ENCODE measurements around the gene SERINC5. TPM values are rescaled to one million over a fixed set of nuclear protein-coding genes. Genes with fewer than 3 reads are reported as not detected.

SERINC5 gene
- polyA plus RNA-seq = 2.2 and 5.1 TPM in 2 replicates

GRCh38 chr5:80255811-80256712 is at the start of gene SERINC5:
SERINC5 (minus strand) TSS chr5:80256048; CDS start chr5:80255922, 126 bp downstream.

Other genes starting within 250 kb of the SERINC5 start
- 5.2 and 6.5 TPM in 2 replicates for gene THBS4, start 220.7 kb downstream of the SERINC5 start, polyA plus RNA-seq
- not detected in 2 replicates for gene SPZ1, start 64.0 kb upstream of the SERINC5 start, polyA plus RNA-seq
- gene ZFYVE16, start 152.0 kb upstream of the SERINC5 start, polyA plus RNA-seq = 31.4 and 36.2 TPM in 2 replicates
- 1.7 and 3.2 TPM in 2 replicates for gene FAM151B, start 232.1 kb upstream of the SERINC5 start, polyA plus RNA-seq